GM12865 (cell line): ENCODE data around the gene BMPR1A.
"Not testable (repeated sequence)": the region's sequence is repeated elsewhere in the genome, so short reads cannot be mapped to it uniquely, and the experiment has no call there.

Experiments used
- DNase-seq: peaks from one replicate; pipeline ENCODE4 v3.0.0; 2010; ENCODE audit warnings: low read depth
- H3K4me3 ChIP-seq: 2 replicates; pipeline ENCODE4 v1.5.1; 2011; ENCODE audit warnings: mild to moderate bottlenecking, low read depth, low read length, control low read depth
- TF ChIP-seq, protein P1 (sequence below): IDR thresholded peaks from 2 replicates; pipeline ENCODE4 v1.5.1; 2011; ENCODE audit warnings: low read length, control low read depth, low read depth, inconsistent platforms; ENCODE audit not compliant: insufficient read depth; ENCODE audit errors: missing control alignments

Gene BMPR1A

DNA sequence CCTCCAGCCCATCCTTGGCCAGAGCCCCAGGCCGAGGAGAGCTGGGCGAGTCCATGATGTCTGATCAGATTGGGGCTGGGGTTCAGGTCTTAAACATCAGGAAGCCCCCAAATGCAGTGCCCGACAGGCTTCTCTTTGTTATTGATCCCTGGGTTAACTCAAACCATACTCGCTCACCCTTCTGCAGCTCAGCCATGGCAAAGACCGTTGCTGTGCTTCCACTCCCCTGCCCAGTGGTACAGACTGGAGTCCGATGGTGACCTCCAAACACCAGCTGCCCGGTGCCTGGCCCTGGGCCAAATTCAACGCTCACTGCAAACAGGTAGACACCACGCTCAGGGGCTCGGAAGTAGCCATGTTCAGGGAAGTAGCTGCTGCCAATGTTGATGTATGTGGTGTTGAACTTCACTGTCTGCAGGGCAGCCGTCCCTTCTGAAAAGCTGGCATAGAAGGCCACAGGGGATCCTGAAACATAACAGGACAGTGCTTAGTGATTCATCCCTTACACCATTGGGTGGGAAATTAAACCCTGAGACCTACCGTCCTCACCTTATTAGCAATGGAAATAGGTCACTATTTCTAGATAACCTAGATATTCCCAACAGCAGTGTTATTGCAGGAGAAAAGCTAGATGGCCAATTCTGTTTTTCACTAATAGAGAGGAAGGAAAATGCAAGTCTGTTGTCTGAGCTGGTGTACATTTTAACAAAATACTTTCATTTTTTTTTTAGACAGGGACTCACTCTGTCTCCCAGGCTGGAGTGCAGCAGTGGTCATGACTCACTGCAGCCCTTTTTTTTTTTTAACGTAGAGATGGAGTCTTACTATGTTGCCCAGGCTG, 180.5 kb downstream of the BMPR1A start:
- H3K4me3 ChIP-seq, result no peak overlapping the region
- no peak for DNase-seq
- TF ChIP-seq, protein P1, sequence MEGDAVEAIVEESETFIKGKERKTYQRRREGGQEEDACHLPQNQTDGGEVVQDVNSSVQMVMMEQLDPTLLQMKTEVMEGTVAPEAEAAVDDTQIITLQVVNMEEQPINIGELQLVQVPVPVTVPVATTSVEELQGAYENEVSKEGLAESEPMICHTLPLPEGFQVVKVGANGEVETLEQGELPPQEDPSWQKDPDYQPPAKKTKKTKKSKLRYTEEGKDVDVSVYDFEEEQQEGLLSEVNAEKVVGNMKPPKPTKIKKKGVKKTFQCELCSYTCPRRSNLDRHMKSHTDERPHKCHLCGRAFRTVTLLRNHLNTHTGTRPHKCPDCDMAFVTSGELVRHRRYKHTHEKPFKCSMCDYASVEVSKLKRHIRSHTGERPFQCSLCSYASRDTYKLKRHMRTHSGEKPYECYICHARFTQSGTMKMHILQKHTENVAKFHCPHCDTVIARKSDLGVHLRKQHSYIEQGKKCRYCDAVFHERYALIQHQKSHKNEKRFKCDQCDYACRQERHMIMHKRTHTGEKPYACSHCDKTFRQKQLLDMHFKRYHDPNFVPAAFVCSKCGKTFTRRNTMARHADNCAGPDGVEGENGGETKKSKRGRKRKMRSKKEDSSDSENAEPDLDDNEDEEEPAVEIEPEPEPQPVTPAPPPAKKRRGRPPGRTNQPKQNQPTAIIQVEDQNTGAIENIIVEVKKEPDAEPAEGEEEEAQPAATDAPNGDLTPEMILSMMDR, result no peak

DNA sequence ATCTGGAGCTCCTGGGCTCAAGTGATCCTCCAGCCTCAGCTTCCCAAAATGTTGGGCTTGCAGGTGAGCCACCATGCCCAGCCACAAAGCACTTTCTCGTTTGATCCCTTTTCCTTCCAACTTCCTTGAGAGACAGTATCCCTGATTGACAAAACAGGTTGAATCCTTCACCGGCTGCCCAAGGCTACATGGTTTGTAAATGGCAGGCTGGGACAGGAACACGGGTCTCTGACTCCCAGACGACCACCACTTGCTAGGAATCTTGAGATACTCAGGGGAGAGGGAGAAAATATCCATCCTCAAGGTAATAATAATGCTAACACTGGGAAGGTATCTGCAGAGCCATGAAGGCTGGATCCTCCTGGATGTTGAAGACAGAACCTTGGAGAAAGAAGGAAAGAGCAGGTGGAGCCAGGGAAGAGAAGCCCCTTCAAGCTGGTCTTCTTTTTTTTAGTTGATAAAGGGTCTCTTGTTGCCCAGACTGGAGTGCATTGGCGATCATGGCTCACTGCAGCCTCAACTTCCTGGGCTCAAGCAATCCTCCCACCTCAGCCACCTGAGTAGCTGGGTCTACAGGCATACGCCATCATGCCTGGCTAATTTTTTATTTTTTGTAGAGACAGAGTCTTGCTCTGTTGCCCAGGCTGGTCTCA, 181.2 kb downstream of the BMPR1A start:
- TF ChIP-seq, protein P1, result no peak
- DNase-seq, result no peak
- no peak overlapping the region for H3K4me3 ChIP-seq

DNA sequence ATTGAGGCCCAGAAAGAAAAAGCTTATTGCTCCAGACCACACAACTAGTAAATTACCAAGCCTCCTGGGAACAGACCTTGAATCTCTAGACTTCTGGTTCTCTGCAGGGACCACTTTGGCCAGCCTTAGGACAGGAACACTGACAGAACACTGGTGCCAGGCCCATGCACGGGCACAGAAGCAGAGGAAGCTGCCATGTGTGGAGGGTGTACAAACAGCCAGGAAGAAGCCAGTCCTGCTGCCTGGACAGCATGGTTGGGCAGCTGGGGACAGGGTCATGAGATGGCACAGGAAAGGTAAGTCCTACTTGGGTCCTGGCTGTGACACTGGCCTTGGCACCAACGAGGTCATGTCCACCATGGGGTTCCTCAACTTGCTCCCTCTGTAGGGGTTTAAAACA, 181.8 kb downstream of the BMPR1A start:
- no peak overlapping the region for H3K4me3 ChIP-seq
- no peak for DNase-seq
- TF ChIP-seq, protein P1, result no peak

DNA sequence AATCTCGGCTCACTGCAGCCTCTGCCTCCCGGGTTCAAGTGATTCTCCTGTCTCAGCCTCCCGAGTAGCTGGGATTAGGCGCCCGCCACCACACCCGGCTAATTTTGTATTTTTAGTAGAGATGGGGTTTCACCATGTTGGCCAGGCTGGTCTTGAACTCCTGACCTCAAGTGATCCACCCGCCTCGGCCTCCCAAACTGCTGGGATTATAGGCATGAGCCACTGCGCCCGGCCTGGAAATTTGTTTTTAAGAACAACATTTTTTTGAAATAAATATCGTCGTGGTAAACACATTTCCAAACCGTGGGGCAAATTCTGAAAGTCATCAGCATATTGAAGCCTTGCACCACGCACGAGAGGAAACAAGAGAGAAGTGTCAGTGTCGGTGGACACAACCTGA, 183.7 kb downstream of the BMPR1A start:
- not testable (repeated sequence) for DNase-seq, H3K4me3 ChIP-seq

DNA sequence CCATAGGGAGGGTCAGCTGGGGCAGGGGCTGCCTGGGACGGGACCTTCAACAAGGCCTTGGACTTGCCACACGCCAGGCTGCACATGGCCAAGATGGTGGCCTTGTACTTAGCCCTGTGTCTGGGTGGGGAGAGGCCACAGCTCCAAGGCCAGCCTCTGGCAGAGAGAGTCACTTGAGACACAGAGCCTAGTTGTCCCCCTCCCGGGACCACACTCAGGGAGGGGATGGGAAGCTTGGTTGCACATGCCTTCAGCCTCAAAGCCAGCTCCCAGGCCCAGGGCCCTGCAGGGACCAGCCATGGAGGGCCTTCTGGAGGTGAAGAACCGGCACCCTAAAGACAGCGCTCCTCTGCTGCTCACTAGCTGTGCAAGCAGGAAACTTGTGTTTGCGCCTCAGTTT, 184.3 kb downstream of the BMPR1A start:
- TF ChIP-seq, protein P1, result no peak
- H3K4me3 ChIP-seq, result no peak overlapping the region
- no peak for DNase-seq

DNA sequence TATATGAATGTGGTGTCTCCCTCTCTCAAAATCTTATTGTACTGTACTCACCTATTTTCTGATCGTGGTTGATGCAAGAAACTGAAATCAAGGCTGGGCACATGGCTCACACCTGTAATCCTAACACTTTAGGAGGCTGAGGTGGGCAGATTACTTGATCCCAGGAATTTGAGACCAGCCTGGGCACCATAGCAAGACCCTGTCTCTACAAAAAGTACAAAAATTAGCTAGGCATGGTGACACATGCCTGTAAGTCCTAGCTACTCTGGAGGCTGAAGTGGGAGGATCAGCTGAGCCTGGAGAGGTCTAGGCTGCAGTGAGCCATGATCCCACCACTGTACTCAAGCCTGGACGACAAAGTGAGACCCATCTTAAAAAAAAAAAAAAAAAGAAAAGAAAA, 185.0 kb downstream of the BMPR1A start:
- DNase-seq, result no peak
- no peak overlapping the region for H3K4me3 ChIP-seq
- TF ChIP-seq, protein P1, result no peak

DNA sequence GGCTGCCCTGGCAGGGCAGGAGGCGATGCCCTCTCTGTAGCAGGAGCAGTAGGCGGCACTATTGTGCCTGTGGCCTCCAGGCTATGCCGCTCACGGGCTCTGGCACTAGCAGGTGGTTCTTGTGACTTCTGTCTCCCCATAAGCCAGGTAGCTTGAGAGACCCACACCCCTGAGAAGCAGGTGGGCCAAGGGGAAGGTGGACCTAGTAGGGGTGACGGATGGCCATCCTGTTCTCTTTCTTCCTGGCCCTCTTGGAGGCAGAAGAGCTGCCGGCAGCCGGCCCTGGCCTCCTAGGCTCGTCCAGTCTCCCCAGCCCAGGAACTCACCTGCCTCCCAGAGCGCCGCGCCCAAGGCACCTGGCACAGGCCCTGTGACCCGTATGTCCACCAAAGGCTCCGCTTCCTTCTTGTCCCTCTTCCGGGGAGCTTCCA, 185.6 kb downstream of the BMPR1A start:
- H3K4me3 ChIP-seq, result no peak overlapping the region
- TF ChIP-seq, protein P1, result no peak
- no peak for DNase-seq
